ENCODE results near the gene DLX6. TPM values are rescaled to one million over a fixed set of nuclear protein-coding genes. Genes with fewer than 3 reads are reported as not detected.

The DLX6 gene
- total RNA-seq, 2 experiments from 2014 or later: not detected

GRCh38 chr7:96987719-96988118 is 17.6 kb upstream of the DLX6 start:
- Mint-ChIP-seq H3K27me3 (peaks cover 58% of the 10 kb centered on the region), H3K4me1 (ENCODE audit: low read depth) (no peaks in the 10 kb centered on the region), H3K27ac (no peak overlapping the region), H3K36me3 (no peaks in the 10 kb centered on the region), H3K4me3 (no peak overlapping the region), H3K9me3 (no peaks in the 10 kb centered on the region)
- POLR2A ChIA-PET: no interaction called here
- no peak for DNase-seq
- intact Hi-C loops (cut with micrococcal nuclease): no loop called here
- CTCF ChIA-PET: interaction anchor here (0.6 kb wide), 1 partner anchor 40 kb away, joined by 3 read pairs; no protein-coding TSS in a partner anchor

- no peak for DNase-seq
- H3K36me3 Mint-ChIP-seq: peaks cover 1% of the 10 kb centered on the region
- no peak overlapping the region for H3K27ac Mint-ChIP-seq
- intact Hi-C loops (cut with micrococcal nuclease): no loop called here
- H3K27me3 Mint-ChIP-seq: peaks cover 67% of the 10 kb centered on the region
- no peak overlapping the region for H3K4me3 Mint-ChIP-seq
- no peaks in the 10 kb centered on the region for H3K9me3 Mint-ChIP-seq
- ChIA-PET CTCF (interaction anchor here (0.5 kb wide), 1 partner anchor 574 kb away, joined by 3 read pairs; no protein-coding TSS in a partner anchor), POLR2A (no interaction called here)
- no peaks in the 10 kb centered on the region for H3K4me1 Mint-ChIP-seq (ENCODE audit: low read depth)
These were observed 16.0 kb upstream of the DLX6 start for GRCh38 chr7:96989241-96989858.

GRCh38 chr7:96989859-96990317 is 15.5 kb upstream of the DLX6 start:
- no peak overlapping the region for H3K27ac Mint-ChIP-seq

GRCh38 chr7:96991546-96992191 is 13.7 kb upstream of the DLX6 start:
- POLR2A ChIA-PET: no interaction called here
- DNase-seq: no peak
- H3K4me3 Mint-ChIP-seq: no peak overlapping the region

More at GRCh38 chr7:96989859-96990317, 15.5 kb upstream of the DLX6 start:
- Mint-ChIP-seq H3K4me1 (ENCODE audit: low read depth) (no peaks in the 10 kb centered on the region), H3K27me3 (peaks cover 72% of the 10 kb centered on the region), H3K4me3 (no peak overlapping the region), H3K36me3 (peaks cover 1% of the 10 kb centered on the region), H3K9me3 (no peaks in the 10 kb centered on the region)
- CTCF ChIA-PET: interaction anchor here (1.0 to 1.2 kb wide), 2 partner anchors 11 to 13 kb away, joined by 3 read pairs; no protein-coding TSS in a partner anchor
- POLR2A ChIA-PET: no interaction called here
- no peak for DNase-seq
- intact Hi-C loops (cut with micrococcal nuclease): loop anchor here (5.0 kb wide), 1 partner anchor 37 kb away; no protein-coding TSS in a partner anchor

GRCh38 chr7:96992192-96993005 is 13.0 kb upstream of the DLX6 start:
- Mint-ChIP-seq H3K4me3 (no peak overlapping the region), H3K9me3 (no peaks in the 10 kb centered on the region), H3K27ac (no peak overlapping the region), H3K4me1 (ENCODE audit: low read depth) (no peaks in the 10 kb centered on the region), H3K36me3 (peaks cover 1% of the 10 kb centered on the region), H3K27me3 (peaks cover 82% of the 10 kb centered on the region)
- DNase-seq: no peak
- intact Hi-C loops (cut with micrococcal nuclease): loop anchor here (5.0 kb wide), 1 partner anchor 35 kb away; no protein-coding TSS in a partner anchor
- ChIA-PET POLR2A (no interaction called here), CTCF (interaction anchor here (1.6 kb wide), 1 partner anchor 34 kb away, joined by 6 read pairs; no protein-coding TSS in a partner anchor)

More at GRCh38 chr7:96991546-96992191, 13.7 kb upstream of the DLX6 start:
- H3K9me3 Mint-ChIP-seq: no peaks in the 10 kb centered on the region
- intact Hi-C loops (cut with micrococcal nuclease): loop anchor here (5.0 kb wide), 1 partner anchor 36 kb away; no protein-coding TSS in a partner anchor
- H3K4me1 Mint-ChIP-seq (ENCODE audit: low read depth): no peaks in the 10 kb centered on the region
- H3K27ac Mint-ChIP-seq: no peak overlapping the region
- CTCF ChIA-PET: interaction anchor here (1.6 kb wide), 1 partner anchor 35 kb away, joined by 6 read pairs; no protein-coding TSS in a partner anchor
- peaks cover 1% of the 10 kb centered on the region for H3K36me3 Mint-ChIP-seq
- peaks cover 80% of the 10 kb centered on the region for H3K27me3 Mint-ChIP-seq

DNA sequence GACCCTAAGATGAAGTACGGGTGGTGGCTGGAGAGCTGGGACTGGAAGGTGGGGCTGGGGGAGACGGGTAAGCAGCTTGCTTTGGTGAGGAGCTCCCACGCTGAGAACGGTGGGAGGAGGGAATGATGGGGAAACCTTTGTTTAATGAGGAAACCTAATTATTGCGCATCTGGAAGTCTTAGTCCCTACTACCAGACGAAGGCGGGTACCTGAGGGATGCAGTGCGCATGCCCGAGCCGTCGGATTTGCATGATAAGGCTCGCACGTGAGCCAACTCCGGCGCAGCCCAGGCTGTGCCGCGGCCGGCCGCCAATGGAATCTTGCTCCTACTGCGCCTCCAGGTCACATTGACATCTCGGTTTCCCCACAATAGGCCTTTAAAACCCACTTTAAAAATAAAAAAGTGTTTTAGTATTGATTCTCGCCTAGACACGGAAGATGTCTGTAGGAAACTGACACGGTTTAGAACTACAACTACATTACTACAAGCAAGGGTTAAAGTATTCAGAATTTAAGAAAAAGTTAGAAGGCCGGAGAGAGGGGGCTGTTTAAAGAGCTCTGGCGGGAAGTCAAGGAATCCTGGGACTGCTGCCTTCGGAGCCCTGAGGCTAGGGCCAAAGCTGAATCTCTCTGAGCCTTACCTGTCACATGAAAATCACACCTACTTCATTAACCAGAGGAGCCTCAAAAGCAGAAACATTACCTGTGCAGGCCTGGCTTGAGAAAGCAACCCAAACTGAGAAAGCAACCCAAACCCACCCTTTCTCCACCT is 12.1 kb upstream of the DLX6 start:
- Mint-ChIP-seq H3K9me3 (no peaks in the 10 kb centered on the region), H3K27me3 (peaks cover 85% of the 10 kb centered on the region), H3K27ac (no peak overlapping the region), H3K4me1 (ENCODE audit: low read depth) (peaks cover 2% of the 10 kb centered on the region), H3K36me3 (peaks cover 1% of the 10 kb centered on the region), H3K4me3 (no peak overlapping the region)
- DNase-seq: no peak
- ChIA-PET POLR2A (no interaction called here), CTCF (interaction anchor here (1.1 kb wide), 1 partner anchor 31 kb away, joined by 4 read pairs; the partner anchor contains the start of gene DLX5)
- intact Hi-C loops (cut with micrococcal nuclease): loop anchor here (5.0 kb wide), 1 partner anchor 34 kb away; no protein-coding TSS in a partner anchor

DNA sequence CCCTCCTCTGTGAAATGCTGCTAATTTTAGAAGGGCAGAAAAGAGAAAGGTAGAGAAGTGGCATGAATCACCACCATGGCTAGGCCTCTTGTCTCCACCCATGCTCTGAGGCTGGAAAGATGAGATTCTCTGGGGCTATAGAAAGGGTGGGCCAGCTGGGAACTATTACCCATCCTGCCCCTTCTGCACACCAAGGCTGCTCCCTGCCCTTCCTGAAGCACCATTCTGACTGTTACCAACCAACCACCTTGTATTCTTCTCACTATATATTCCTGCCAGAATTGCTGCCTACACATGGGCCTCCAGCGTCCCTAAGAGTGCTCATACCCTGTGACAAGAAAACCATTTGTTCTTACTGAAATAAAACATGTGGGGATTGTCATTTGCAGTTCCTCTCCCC is 11.4 kb upstream of the DLX6 start:
- peaks cover 3% of the 10 kb centered on the region for H3K4me1 Mint-ChIP-seq (ENCODE audit: low read depth)
- H3K36me3 Mint-ChIP-seq: peaks cover 1% of the 10 kb centered on the region
- H3K4me3 Mint-ChIP-seq: no peak overlapping the region
- ChIA-PET POLR2A (no interaction called here), CTCF (interaction anchor here (1.1 kb wide), 1 partner anchor 30 kb away, joined by 4 read pairs; the partner anchor contains the start of gene DLX5)
- intact Hi-C loops (cut with micrococcal nuclease): loop anchor here (5.0 kb wide), 1 partner anchor 33 kb away; no protein-coding TSS in a partner anchor
- no peaks in the 10 kb centered on the region for H3K9me3 Mint-ChIP-seq
- DNase-seq: no peak
- no peak overlapping the region for H3K27ac Mint-ChIP-seq
- peaks cover 85% of the 10 kb centered on the region for H3K27me3 Mint-ChIP-seq

GRCh38 chr7:96995406-96996110 is 9.8 kb upstream of the DLX6 start:
- Mint-ChIP-seq H3K27ac (no peak overlapping the region), H3K4me1 (ENCODE audit: low read depth) (peaks cover 3% of the 10 kb centered on the region), H3K9me3 (no peaks in the 10 kb centered on the region), H3K4me3 (no peak overlapping the region), H3K27me3 (peaks cover 83% of the 10 kb centered on the region), H3K36me3 (peaks cover 1% of the 10 kb centered on the region)
- no peak for DNase-seq
- ChIA-PET CTCF (interaction anchor here (0.7 kb wide), 1 partner anchor 32 kb away, joined by 3 read pairs; no protein-coding TSS in a partner anchor), POLR2A (interaction anchor here (0.5 kb wide), 1 partner anchor 1067 kb away, joined by 3 read pairs; no protein-coding TSS in a partner anchor)
- intact Hi-C loops (cut with micrococcal nuclease): no loop called here

GRCh38 chr7:96996111-96996957 is 9.0 kb upstream of the DLX6 start:
- H3K36me3 Mint-ChIP-seq: peaks cover 1% of the 10 kb centered on the region
- intact Hi-C loops (cut with micrococcal nuclease): no loop called here
- no peak for DNase-seq
- no peaks in the 10 kb centered on the region for H3K9me3 Mint-ChIP-seq
- ChIA-PET POLR2A (interaction anchor here (0.5 kb wide), 1 partner anchor 1068 kb away, joined by 3 read pairs; no protein-coding TSS in a partner anchor), CTCF (no interaction called here)
- H3K4me3 Mint-ChIP-seq: no peak overlapping the region
- peaks cover 3% of the 10 kb centered on the region for H3K4me1 Mint-ChIP-seq (ENCODE audit: low read depth)
- no peak overlapping the region for H3K27ac Mint-ChIP-seq
- peaks cover 89% of the 10 kb centered on the region for H3K27me3 Mint-ChIP-seq

GRCh38 chr7:96996958-96997511 is 8.3 kb upstream of the DLX6 start:
- Mint-ChIP-seq H3K9me3 (no peaks in the 10 kb centered on the region), H3K4me3 (no peak overlapping the region), H3K4me1 (ENCODE audit: low read depth) (peaks cover 3% of the 10 kb centered on the region), H3K36me3 (peaks cover 1% of the 10 kb centered on the region), H3K27me3 (peaks cover 87% of the 10 kb centered on the region), H3K27ac (no peak overlapping the region)
- DNase-seq: no peak
- ChIA-PET CTCF (no interaction called here), POLR2A (no interaction called here)
- intact Hi-C loops (cut with micrococcal nuclease): no loop called here
